Measurements from ENCODE around the gene SPAAR.

DNA sequence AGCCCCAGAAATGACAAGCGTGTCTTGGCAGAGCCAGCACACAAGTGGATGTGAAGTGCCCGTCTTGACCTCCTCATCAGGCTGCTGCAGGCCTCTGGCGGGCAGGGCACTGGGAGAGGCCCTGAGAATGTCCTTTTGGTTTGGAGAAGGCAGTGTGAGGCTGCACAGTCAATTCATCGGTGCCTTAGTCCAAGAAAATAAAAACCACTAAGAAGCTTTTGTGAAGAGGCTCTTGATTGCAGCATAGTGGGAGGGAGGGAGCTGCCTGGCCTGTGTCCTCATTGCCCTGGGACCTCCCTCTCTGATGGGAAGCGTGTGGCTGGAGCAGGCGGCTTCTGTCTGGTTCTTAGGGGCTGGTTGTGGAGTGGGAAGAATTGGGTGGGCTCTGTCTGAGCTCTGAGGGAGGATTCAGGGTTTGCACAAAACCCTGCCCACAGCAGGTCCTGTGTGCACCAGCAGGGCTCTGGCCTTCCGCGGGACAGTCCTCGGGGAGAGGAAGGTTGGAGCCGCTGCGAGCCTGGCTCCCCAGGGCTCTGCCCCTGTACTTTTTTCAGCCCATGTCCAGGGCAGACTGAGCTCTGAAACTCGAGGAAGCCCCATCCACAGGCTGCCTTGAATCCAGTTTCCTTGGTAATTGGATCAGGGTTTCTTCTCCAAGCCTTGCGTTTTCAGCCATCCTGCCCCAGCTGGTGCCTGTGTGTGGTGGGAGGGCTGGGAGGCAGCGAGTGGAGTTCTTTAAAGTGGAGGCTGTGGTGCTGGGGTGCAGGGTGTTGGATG, 2.2 kb upstream of the SPAAR start:
- no peak for TF ChIP-seq CTCF (conservative IDR thresholded peaks at IDR 0.05; ENCODE audit: low read length)
- no peak for TF ChIP-seq EZH2phosphoT487 (IDR thresholded peaks at IDR 0.05; ENCODE audit: borderline replicate concordance)

Data from Loucy (cell line).